CD14-positive monocyte (primary cell): ENCODE measurements around the gene STK38. TPM values are rescaled to one million over a fixed set of nuclear protein-coding genes. Genes with fewer than 3 reads are reported as not detected.
"Not testable (repeated sequence)": the region's sequence is repeated elsewhere in the genome, so short reads cannot be mapped to it uniquely, and the experiment has no call there.

ENCODE experiments used
- DNase-seq, 3 donors: peaks; one replicate each; pipeline ENCODE4 v3.0.0-alpha.2; 2011 to 2022
- H2AFZ ChIP-seq: 2 replicates; pipeline ENCODE4 v1.6.0; 2012; ENCODE audit warnings: mild to moderate bottlenecking, low read depth, low read length, inconsistent platforms; ENCODE audit not compliant: insufficient read depth, poor library complexity, severe bottlenecking
- H3K27ac ChIP-seq, 2 donors: 1 replicate in 1 of 2; 2 replicates in 1 of 2; pipeline ENCODE4 v1.5.1; 2012 to 2013; ENCODE audit warnings: low read length in 2 of 2, control low read depth in 1 of 2, inconsistent platforms in 1 of 2, low read depth in 1 of 2, mild to moderate bottlenecking in 1 of 2
- H3K27me3 ChIP-seq, 2 donors: one replicate each; pipeline versions ENCODE4 v1.6.0 to v1.6.1; 2011 to 2013; ENCODE audit warnings: low read length in 2 of 2; ENCODE audit not compliant: control insufficient read depth in 2 of 2, insufficient read depth in 2 of 2
- H3K36me3 ChIP-seq, 2 donors: replicated peaks in 1 of 2; 1 replicate in 1 of 2; 2 replicates in 1 of 2; pipeline versions ENCODE4 v1.5.1 to v1.6.1; 2012 to 2013; ENCODE audit warnings: low read length in 2 of 2, control low read depth in 1 of 2, inconsistent platforms in 1 of 2, mild to moderate bottlenecking in 1 of 2; ENCODE audit not compliant: insufficient read depth in 2 of 2, control insufficient read depth in 1 of 2
- H3K4me1 ChIP-seq, 2 donors: 1 replicate in 1 of 2; 2 replicates in 1 of 2; pipeline versions ENCODE4 v1.5.1 to v1.6.1; 2012 to 2013; ENCODE audit warnings: low read length in 2 of 2, control low read depth in 1 of 2, inconsistent platforms in 1 of 2, mild to moderate bottlenecking in 1 of 2, moderate library complexity in 1 of 2; ENCODE audit not compliant: insufficient read depth in 2 of 2, control insufficient read depth in 1 of 2
- H3K4me2 ChIP-seq: replicated peaks from 2 replicates; pipeline ENCODE3; 2012; ENCODE audit warnings: low read length, moderate library complexity, mild to moderate bottlenecking; ENCODE audit not compliant: poor library complexity, severe bottlenecking; ENCODE audit errors: extremely low read depth
- H3K4me3 ChIP-seq, 3 experiments: fragments of 200-600 bp in 1 of 3; sonication (generic) in 1 of 3; replicated peaks in 1 of 3; 1 replicate in 2 of 3; 2 replicates in 1 of 3; pipeline ENCODE4 v1.5.1; 2011 to 2013; ENCODE audit warnings: low read length in 3 of 3, mild to moderate bottlenecking in 3 of 3, control low read depth in 2 of 3, low read depth in 2 of 3, inconsistent platforms in 1 of 3, moderate library complexity in 1 of 3
- H3K79me2 ChIP-seq: 2 replicates; pipeline ENCODE4 v1.6.0; 2012; ENCODE audit warnings: mild to moderate bottlenecking, control low read depth, inconsistent platforms, low read length, moderate library complexity; ENCODE audit not compliant: insufficient read depth
- H3K9ac ChIP-seq: 2 replicates; pipeline ENCODE4 v1.6.0; 2017; ENCODE audit warnings: low read length, mild to moderate bottlenecking; ENCODE audit not compliant: insufficient read depth, poor library complexity, severe bottlenecking
- H3K9me3 ChIP-seq, 2 donors: replicated peaks in 1 of 2; 1 replicate in 1 of 2; 2 replicates in 1 of 2; pipeline versions ENCODE4 v1.5.1 to v1.6.1; 2012 to 2013; ENCODE audit warnings: low read length in 2 of 2, control low read depth in 1 of 2; ENCODE audit not compliant: control insufficient read depth in 1 of 2, insufficient read depth in 1 of 2
- H4K20me1 ChIP-seq: 2 replicates; pipeline ENCODE4 v1.6.0; 2012; ENCODE audit warnings: mild to moderate bottlenecking, low read length, control low read depth, moderate library complexity; ENCODE audit not compliant: insufficient read depth
- H3K27ac Mint-ChIP-seq, 7 donors: one replicate each; pipeline ENCODE4 v1.8.0; 2020; ENCODE audit warnings: mild to moderate bottlenecking in 7 of 7, mixed read lengths in 7 of 7, moderate library complexity in 6 of 7, inconsistent platforms in 2 of 7
- H3K27me3 Mint-ChIP-seq, 3 donors: one replicate each; pipeline ENCODE4 v1.8.0; 2021 to 2022; ENCODE audit warnings: low read depth in 3 of 3, mild to moderate bottlenecking in 3 of 3, mixed read lengths in 3 of 3, moderate library complexity in 3 of 3, inconsistent platforms in 1 of 3
- H3K36me3 Mint-ChIP-seq, 2 donors: one replicate each; pipeline ENCODE4 v1.8.0; 2020; ENCODE audit warnings: mixed read lengths in 2 of 2, inconsistent platforms in 1 of 2, mild to moderate bottlenecking in 1 of 2
- H3K4me1 Mint-ChIP-seq: one replicate; pipeline ENCODE4 v1.8.0; 2020; ENCODE audit warnings: mild to moderate bottlenecking, mixed read lengths
- H3K4me3 Mint-ChIP-seq, 2 donors: one replicate each; pipeline ENCODE4 v1.8.0; 2020; ENCODE audit warnings: mild to moderate bottlenecking in 2 of 2, mixed read lengths in 2 of 2, moderate library complexity in 1 of 2
- H3K9me3 Mint-ChIP-seq, 7 donors: one replicate each; pipeline ENCODE4 v1.8.0; 2020 to 2022; ENCODE audit warnings: mixed read lengths in 7 of 7, mild to moderate bottlenecking in 6 of 7, moderate library complexity in 6 of 7, inconsistent platforms in 2 of 7
- CTCF ChIP-seq: fragments of 200-600 bp; IDR thresholded peaks from one replicate; pipeline ENCODE4 v1.8.0; 2022; ENCODE audit warnings: antibody characterized with exemption, mild to moderate bottlenecking
- WGBS: methylation state at CpG from one replicate; pipeline ENCODE4 v1.1.5; 2013; ENCODE audit warnings: missing lambda C conversion rate; ENCODE audit not compliant: insufficient coverage; 5-methylcytosine and 5-hydroxymethylcytosine counted together
- intact Hi-C, 2 donors: fragments of 100-400 bp; cut with micrococcal nuclease; formaldehyde crosslinking; loops; one replicate each; pipeline versions ENCODE4 v1.15.0 to v1.15.1; 2023
- polyA plus RNA-seq, 3 donors: library from polyadenylated mRNA; depleted of rRNA in 1 of 3; unstranded in 2 of 3; stranded (reverse) in 1 of 3; fragments of 300-500 nt in 2 of 3; fragments of >200 nt in 1 of 3; fragmentation: Illumina TruSeq in 2 of 3; gene quantifications; 1 replicate in 2 of 3; 2 replicates in 1 of 3; pipeline ENCODE4 v1.2.3, GENCODE V29; 2012 to 2021

Gene STK38
- polyA plus RNA-seq, 3 donors: 57.1 to 95.7 (median 58.4) TPM

- peaks cover 0 to under 1% of the 10 kb centered on the region in 2 donors for H3K9me3 ChIP-seq
- Mint-ChIP-seq H3K4me1 (peaks cover 34% of the 10 kb centered on the region), H3K27ac (peak overlapping the region in 4 of 7 donors; percentile 36 to 73 (median 52)), H3K36me3 (no peaks in the 10 kb centered on the region), H3K9me3 (peaks cover 0 to 8% (median under 1%) of the 10 kb centered on the region in 7 donors), H3K4me3 (no peak overlapping the region), H3K27me3 (no peaks in the 10 kb centered on the region)
- no peaks in the 10 kb centered on the region for H4K20me1 ChIP-seq
- H2AFZ ChIP-seq: peak overlapping the region; percentile 24
- peaks cover 27 to 31% of the 10 kb centered on the region in 2 donors for H3K4me1 ChIP-seq
- no peaks in the 10 kb centered on the region for H3K36me3 ChIP-seq
- H3K27ac ChIP-seq: peak overlapping the region in 1 of 2 donors; percentile 16
- TF ChIP-seq CTCF: peak; percentile 10
- no peak overlapping the region for H3K4me2 ChIP-seq
- H3K9ac ChIP-seq: no peak overlapping the region
- no peaks in the 10 kb centered on the region for H3K79me2 ChIP-seq
- intact Hi-C loops: loop anchor here in 1 of 2 donors (5.0 kb wide), 1 partner anchor 34 kb away; no protein-coding TSS in a partner anchor
- peak in 2 of 3 donors; percentile 40 to 42 for DNase-seq
- H3K4me3 ChIP-seq: no peak overlapping the region
- 50% methylated on average over 5 of the region's 7 CpGs for WGBS
- no peaks in the 10 kb centered on the region for H3K27me3 ChIP-seq
These were observed 29.3 kb upstream of the STK38 start for GRCh38 chr6:36576578-36576977.

- H3K9me3 Mint-ChIP-seq: peaks cover 0 to 11% (median 4%) of the 10 kb centered on the region in 7 donors
- H3K4me1 Mint-ChIP-seq: peaks cover 29% of the 10 kb centered on the region
- H3K27me3 Mint-ChIP-seq: no peaks in the 10 kb centered on the region
- Histone ChIP-seq H3K79me2 (no peaks in the 10 kb centered on the region), H3K4me3 (no peak overlapping the region), H3K4me1 (peaks cover 28 to 31% of the 10 kb centered on the region in 2 donors), H4K20me1 (no peaks in the 10 kb centered on the region), H3K9ac (no peak overlapping the region), H3K36me3 (no peaks in the 10 kb centered on the region), H2AFZ (no peak overlapping the region), H3K27me3 (no peaks in the 10 kb centered on the region), H3K9me3 (peaks cover 0 to 6% of the 10 kb centered on the region in 2 donors), H3K27ac (no peak overlapping the region), H3K4me2 (no peak overlapping the region)
- no peak overlapping the region for H3K27ac Mint-ChIP-seq
- no peak for TF ChIP-seq CTCF
- intact Hi-C loops: loop anchor here in 1 of 2 donors (5.0 kb wide), 1 partner anchor 32 kb away; no protein-coding TSS in a partner anchor
- H3K36me3 Mint-ChIP-seq: no peaks in the 10 kb centered on the region
- no peak for DNase-seq
- no peak overlapping the region for H3K4me3 Mint-ChIP-seq
These were observed 27.4 kb upstream of the STK38 start for GRCh38 chr6:36574679-36575078.

DNA sequence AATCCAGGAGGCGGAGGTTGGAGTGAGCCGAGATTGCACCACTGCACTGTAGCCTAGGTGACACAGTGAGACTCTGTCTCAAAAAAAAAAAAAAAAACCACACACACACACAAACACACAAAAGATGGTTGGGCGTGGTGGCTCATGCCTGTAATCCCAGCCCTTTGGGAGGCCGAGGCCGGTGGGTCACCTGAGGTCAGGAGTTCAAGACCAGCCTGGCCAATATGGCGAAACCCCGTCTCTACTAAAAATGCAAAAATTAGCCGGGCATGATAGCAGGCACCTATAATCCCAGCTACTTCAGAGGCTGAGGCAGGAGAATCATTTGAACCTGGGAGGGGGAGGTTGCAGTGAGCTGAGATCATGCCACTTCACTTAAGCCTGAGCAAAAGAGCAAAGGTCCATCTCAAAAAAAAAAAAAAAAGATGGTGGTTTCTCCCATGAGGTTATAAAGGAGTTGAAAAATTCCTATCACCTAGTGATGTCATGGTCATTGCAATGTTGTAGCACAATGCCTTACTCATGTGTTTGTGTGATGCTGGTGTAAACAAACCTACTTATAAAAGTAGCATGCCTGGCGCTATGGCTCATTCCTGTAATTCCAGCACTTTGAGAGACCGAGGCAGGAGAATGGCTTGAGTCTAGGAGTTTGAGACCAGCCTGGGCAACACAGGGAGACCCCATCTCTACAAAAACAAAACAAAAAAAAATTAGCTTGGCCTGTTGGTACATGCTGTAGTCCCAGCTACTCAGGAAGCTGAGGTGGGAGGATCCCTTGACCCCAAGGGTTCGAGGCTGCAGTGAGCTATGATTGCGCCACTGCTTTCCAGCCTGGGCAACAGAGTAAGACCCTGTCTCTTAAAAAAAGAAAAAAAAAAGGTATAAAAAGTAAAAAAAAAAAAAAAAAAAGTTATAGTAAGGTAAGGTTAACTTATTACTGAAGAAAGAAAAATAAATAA, 25.4 kb upstream of the STK38 start:
- H3K4me3 Mint-ChIP-seq, H3K36me3 Mint-ChIP-seq, H3K36me3 ChIP-seq, H3K4me3 ChIP-seq, H3K79me2 ChIP-seq, H3K4me2 ChIP-seq, H3K27me3 Mint-ChIP-seq, DNase-seq, H3K9me3 ChIP-seq, H3K27me3 ChIP-seq, H2AFZ ChIP-seq, intact Hi-C loops, H4K20me1 ChIP-seq, H3K9ac ChIP-seq, H3K27ac ChIP-seq: not testable (repeated sequence)
- WGBS: 80% methylated on average over 5 of the region's 12 CpGs
- H3K4me1 Mint-ChIP-seq: peaks cover 18% of the 10 kb centered on the region
- H3K9me3 Mint-ChIP-seq: peaks cover 0 to 11% (median 4%) of the 10 kb centered on the region in 7 donors
- H3K27ac Mint-ChIP-seq: peak overlapping the region in 1 of 7 donors; percentile 53
- peaks cover 14 to 19% of the 10 kb centered on the region in 2 donors for H3K4me1 ChIP-seq
